Left renal pelvis (tissue), 4 donors: ENCODE results near the gene AMZ2. TPM values are rescaled to one million over a fixed set of nuclear protein-coding genes. Genes with fewer than 3 reads are reported as not detected.
"Not testable (repeated sequence)": the region's sequence is repeated elsewhere in the genome, so short reads cannot be mapped to it uniquely, and the experiment has no call there.

Source experiments
- DNase-seq, 4 donors: peaks; one replicate each; pipeline ENCODE4 v3.0.0-alpha.2; 2013; ENCODE audit warnings: low read depth in 4 of 4, low spot score in 3 of 4
- polyA plus RNA-seq, 4 donors: library from polyadenylated mRNA; unstranded; fragments of 120-200 nt; gene quantifications; one replicate each; pipeline ENCODE4 v1.2.1, GENCODE V29; 2013; ENCODE audit not compliant: insufficient read length in 4 of 4

Gene AMZ2, protein sequence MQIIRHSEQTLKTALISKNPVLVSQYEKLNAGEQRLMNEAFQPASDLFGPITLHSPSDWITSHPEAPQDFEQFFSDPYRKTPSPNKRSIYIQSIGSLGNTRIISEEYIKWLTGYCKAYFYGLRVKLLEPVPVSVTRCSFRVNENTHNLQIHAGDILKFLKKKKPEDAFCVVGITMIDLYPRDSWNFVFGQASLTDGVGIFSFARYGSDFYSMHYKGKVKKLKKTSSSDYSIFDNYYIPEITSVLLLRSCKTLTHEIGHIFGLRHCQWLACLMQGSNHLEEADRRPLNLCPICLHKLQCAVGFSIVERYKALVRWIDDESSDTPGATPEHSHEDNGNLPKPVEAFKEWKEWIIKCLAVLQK
- 100 to 1,000 TPM in 1 of 4 donors, 10 to 100 TPM in 3; 73.8 to 102 (median 80.9) TPM for polyA plus RNA-seq

DNA sequence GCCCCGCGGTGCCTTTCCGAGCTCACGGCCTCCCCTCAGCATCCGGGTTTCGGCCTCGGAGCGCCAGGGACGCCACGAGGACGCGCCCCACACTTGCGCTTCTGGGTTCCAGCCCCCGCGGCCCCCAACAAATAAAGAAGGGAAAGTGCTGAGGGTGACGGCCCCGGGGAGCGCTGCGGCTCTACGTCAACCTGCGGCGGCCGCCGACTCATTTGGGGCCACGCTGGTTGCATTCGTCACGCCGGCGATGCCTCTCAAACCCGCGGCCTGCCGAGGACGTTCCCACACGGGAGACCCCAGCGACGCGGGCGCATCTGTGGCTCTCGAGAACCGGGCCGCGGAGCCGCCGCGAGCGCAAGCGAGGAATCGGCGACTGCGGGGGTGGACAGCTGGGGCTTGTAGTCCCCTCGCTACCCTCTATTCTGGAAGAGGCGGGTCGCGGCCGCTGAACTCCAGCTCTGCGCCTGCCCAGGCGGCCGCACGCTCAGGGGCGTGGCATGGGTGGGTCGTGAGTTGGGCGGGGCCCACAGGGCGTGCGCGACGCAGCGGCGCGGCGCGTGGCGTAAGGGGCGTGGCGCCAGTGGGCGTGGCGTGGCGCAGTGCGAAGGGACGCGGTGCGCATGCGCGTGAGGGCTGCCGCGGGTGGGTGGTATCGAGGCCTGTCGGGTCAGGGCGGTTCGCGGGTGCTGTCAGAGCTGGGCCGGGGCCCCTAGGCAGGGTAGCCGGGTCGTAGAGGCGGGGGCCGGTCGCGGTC, at the start of gene AMZ2:
TSS of gene AMZ2 (plus strand) at position 599 of the 754 bp plus-strand sequence. CDS start 2,145 bp downstream, outside the sequence.
- peak; percentile 82 to 90 (median 86) for DNase-seq

DNA sequence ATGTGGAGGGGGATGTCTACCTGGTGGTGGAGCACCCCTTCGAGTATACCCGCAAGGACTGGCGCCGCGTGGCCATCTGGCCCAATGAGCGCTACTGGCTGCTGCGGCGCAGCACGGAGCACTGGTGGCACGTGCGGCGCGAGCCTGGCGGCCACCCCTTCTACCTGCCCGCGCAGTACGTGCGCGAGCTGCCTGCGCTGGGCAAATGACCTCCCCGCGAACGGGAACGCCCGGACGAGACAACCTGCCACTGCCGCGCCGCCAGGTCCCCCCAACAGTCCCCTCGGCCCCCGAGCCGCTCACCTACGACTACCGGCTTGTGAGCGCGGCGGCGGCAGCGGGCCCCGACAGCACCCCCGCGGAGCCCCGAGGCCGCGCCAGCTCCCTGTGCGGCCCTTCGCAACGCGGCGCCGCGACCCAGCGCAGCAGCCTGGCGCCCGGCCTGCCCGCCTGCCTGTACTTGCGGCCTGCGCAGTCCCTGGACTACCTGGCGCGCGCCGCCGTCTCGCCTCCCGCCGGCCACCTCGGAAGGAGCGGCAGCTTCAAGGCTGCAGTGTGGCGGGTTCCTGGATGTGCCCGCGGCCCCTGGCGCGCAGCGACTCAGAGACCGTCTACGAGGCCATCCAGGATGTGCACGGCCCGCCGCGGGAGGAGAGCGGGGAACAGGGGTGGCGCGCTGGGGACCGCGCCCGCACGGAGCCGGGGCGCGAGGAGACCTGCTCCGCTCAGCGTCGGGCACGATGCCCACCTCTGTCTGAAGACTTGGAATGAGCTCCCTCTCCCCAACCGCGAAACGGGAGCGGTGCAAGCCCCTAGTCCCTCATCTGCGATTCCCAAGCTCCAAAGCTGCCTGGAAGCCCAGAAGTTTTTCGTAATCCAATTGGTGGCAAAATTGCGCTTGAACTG, 48.7 kb upstream of the AMZ2 start:
- no peak for DNase-seq

DNA sequence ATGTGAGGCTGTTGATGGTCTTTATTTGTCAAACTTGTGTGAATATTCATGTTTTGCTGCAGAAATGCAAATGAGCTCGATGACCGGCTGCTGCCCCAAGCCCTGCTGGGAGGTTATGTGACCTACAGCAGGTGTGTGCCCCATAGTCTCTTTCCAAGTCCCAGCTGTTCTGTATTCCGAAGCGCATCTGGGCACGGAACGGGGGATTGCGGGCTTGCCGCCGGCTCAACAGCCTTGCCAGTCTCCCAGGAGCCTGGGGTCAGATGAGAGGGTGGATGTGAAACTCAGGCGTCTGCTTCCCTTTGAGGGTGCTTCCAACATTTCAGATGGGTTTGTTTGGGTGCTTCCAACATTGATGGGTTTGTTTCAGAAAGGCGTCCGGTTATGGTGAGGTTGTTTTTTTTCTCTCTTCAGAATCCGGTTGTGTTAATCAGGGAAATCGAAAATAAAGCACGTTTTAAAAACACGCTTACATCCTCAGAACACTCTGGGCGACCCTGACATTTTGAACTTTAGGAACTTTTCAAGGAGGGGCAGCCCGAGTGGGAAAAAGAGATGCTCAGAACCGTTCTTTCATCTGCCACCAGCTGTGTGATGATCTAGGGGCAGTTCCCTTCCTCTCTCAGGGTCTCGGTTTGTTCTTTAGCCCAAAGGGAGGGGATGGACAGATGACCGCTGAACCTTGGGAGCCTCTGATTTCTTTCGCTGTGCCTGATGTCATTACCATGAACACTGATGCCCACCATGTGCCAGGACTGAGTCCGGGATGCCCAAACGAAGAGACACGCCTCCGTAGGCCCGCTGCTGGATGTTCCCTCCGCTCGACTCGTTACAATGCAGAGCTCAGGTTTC, 47.8 kb upstream of the AMZ2 start:
- no peak for DNase-seq

DNA sequence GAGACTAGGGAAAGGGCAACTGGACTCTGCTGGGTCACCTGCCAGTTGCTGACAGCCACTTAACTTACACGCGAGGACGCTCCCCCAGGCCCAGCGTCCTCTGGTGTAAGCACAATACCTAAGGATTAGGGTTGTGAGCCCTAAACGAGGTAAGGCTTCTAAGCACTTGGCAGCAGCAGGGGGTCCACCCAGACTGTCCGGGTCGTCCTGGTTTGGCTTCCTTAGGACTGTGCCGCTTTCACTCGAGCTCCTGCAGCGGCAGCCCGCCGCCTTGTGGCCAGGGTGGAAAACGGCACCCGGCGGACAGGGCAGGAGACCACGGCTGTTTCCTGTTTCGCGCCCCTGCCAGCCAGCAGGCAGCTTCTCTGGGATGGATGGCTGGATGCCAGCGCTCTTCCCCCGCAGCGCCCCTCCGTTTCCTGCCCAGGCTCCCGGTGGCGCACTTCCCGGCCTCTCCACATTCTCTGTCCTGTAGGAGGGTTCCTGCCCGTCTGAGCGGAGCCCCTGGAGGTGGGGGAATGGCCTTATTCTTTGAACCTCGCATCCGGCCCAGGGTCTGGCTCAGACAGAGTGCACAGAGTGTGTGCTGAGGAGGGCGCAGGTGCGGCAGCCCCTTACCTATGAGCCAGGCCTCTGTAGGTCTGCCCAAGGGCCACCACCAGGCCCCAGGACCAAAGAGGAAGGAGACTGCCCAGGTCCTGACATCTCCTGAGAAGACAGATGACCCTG, 47.0 kb upstream of the AMZ2 start:
- DNase-seq = peak in 2 of 4 donors; percentile 44 to 60

DNA sequence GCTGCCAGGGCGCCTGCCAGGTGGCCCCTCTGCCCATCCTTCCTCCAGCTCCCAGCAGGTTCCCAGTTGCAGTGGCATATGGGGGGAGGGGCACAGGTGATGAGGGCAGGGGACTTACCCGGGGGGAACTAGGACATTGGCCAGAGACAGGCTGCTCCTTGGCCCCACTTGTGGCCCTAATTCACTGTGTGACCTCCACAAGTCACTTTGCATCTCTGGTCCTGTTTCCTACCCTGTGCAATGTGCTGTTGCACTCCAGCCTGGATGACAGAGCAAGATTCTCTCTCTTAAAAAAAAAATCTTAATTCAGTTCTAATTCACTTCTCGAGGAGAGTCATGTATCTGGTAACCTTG, 46.4 kb upstream of the AMZ2 start:
- DNase-seq = not testable (repeated sequence)

DNA sequence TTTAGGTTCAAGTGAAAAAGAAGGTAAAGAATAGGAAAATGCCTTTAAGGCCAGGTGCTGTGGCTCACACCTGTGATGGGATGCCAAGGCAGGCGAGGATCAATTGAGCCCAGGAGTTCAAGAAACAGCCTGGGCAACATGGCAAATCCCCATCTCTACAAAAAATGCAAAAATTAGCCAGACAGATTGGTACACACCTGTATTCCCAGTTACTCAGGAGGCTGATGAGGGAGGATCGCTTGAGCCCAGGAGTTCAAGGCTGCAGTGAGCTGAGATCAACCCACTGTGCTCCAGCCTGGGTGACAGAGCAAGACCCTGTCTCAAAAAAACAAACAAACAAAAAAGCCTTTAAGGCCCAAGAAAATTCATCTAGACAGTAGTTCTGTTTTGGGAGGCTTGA, 45.5 kb upstream of the AMZ2 start:
- DNase-seq = not testable (repeated sequence)

DNA sequence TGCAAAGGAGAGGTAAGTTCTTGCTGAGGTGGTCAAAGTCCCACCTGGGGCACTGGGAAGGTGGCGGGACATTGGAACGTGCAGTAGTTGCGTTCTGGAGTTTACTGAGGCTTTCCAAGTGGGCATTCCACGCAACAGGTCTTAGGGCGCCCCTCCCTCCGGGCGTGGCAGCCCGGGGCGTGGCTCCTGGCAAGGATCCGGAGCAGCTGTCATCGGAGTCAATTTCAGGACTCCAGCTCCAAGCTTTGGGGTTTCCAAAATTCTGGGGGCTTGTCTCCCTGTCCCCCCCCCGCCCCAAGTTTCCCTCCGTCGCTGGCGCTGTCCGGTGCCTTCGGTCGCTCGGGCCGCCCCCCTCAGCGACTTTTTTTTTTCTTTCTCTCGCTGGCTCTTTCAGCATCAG, 43.1 kb upstream of the AMZ2 start:
- DNase-seq = no peak

DNA sequence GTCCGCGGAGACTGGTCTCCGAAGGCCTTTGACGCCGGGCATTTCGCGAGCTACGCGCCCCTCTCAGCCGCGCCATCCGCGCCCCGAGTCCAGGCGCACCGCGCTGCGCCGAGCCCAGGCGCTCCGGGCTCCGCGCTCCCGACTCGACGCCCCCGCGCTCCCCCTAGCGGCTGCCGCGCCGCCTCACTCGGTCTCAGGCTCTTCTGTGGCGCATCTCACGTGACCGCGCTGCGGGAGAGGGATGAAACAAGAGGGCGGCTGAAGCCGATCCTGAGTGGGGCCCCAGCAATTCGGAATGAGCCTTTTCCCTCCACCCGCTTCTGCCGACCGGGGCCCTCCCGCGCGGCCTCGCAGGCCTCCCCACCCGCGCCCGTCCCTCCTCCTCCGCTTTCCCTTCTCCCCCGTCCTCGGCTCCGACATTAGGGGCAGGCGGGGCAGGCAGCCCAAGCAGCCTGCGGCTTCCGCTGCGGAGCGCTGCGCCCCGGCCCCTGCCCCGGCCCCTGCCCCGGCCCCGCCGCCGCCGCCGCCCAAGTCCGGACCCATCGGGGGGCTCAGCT, 42.5 kb upstream of the AMZ2 start:
- peak; percentile 79 to 87 (median 84) for DNase-seq

DNA sequence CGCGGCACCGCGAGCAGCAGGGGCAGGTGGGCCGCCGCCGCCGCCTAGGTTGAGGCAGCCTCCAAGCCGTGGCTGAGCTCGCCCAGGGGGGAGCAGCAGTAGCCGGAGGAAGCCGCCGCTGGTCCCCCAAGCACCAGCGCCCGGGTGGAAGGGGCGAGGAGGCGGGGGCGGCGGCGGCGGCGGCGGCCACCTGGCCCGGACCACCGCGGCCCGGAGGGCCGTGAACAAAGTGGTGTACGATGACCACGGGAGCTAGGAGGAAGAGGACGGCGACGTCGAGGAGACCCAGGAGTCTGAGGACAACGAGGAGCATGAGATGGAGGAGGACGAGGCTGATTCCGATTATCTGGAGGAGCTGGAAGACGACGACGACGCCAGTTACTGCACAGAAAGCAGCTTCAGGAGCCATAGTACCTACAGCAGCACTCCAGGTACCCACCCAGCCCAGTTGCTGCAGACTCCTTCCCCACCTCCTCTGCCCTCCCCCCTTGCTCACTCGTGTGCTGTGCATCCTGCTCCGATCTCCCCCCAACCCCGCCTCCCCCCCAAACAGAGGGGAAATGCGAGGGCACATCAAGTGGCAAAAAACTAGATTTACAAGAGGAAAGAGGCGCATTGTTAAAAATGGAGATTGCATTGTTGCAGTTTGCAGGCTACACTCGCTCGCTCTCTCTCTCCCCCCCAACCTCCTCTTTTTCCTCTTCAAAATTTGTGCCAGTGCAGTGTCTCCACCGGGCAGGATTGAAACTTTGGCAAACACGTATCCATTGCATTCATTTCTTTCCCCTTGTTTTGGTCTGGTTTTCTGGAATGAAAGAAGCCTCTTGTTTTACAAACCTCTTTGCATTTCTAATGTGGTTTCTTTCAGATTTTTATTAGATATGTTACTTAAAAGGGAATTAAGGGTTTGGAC, 41.8 kb upstream of the AMZ2 start:
- DNase-seq = no peak

DNA sequence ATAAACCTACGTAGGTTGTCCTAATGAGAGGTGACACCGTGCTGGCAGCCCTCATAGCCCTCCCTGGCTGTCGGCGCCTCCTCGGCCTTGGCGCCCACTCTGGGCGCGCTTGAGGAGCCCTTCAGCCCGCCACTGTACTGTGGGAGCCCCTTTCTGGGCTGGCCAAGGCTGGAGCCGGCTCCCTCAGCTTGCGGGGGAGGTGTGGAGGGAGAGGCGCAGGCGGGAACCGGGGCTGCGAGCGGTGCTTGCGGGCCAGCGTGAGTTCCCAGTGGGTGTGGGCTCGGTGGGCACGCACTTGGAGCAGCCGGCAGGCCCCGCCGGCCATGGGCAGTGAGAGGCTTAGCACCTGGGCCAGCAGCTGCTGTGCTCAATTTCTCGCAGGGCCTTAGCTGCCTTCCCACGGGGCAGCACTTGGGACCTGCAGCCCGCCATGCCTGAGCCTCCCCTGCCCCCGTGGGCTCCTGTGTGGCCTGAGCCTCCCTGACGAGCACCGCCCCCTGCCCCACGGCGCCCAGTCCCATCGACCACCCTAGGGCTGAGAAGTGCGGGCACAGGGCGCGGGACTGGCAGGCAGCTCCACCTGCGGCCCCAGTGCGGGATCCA, 40.1 kb upstream of the AMZ2 start:
- no peak for DNase-seq

DNA sequence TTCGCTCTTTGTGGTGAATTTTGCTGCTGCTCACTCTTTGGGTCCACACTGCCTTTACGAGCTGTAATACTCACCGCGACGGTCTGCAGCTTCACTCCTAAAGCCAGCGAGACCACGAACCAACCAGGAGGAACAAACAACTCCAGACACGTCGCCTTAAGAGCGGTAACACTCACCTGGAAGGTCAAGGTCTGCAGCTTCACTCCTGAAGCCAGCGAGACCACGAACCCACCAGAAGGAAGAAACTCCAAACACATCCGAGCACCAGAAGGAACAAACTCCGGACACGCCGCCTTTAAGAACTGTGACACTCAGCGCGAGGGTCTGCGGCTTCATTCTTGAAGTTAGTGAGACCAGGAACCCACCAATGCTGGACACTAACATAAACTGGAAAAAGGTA, 39.2 kb upstream of the AMZ2 start:
- DNase-seq = not testable (repeated sequence)

DNA sequence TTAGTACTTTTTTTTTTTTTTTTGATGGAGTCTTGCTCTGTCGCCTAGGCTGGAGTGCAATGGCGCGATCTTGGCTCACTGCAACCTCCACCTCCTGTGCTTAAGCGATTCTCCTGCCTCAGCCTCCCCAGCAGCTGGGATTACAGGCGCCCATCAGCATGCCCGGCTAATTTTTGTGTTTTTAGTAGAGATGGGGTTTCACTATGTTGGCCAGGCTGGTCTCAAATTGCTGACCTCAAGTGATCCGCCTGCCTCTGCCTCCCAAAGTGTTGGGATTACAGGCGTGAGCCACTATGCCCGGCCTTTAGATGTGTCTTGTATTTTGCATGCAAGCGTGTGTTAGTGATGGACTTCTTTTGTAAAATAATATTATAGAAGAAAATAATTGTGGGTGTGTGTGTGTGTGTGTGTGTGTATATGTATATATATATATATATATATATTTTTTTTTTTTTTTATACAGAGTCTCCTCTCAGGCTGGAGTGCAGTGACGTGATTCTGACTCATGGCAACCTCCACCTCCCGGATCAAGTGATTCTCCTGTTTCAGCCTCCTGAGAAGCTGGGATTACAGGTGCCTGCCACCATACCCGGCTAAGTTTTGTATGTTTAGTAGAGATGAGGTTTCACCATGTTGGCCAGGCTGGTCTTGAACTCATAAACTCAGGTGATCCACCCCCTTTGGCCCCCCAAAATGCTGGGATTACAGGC, 38.5 kb upstream of the AMZ2 start:
- not testable (repeated sequence) for DNase-seq

DNA sequence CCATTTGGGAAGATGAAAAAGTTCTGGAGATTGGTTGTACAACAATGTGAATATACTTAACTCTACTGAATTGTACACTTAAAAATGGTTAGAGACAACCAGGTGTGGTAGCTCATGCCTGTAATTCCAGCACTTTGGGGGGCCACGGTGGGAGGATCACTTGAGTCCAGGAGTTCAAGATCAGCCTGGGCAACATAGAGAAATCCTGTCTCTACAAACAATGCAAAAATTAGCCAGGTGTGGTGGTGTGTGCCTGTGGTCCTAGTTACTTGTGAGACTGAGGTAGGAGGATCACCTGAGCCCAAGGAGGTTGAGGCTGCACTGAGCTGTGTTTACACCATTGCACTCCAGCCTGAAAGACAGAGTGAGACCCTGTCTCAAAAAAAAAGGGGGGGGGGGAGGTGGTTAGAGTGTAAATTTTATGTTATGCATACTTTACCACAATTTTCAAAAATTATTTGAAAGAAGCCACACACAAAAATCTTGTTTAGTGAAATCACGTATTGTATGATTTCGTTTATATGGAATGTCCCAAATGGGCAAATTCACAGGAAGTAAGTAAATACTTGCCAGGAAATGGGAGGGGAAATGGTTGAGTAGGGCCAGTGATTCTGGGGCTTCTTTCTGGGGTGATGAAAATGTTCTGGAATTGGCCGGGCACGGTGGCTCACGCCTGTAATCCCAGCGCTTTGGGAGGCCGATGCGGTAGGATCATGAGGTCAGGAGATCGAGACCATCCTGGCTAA, 37.1 kb upstream of the AMZ2 start:
- DNase-seq = no peak

DNA sequence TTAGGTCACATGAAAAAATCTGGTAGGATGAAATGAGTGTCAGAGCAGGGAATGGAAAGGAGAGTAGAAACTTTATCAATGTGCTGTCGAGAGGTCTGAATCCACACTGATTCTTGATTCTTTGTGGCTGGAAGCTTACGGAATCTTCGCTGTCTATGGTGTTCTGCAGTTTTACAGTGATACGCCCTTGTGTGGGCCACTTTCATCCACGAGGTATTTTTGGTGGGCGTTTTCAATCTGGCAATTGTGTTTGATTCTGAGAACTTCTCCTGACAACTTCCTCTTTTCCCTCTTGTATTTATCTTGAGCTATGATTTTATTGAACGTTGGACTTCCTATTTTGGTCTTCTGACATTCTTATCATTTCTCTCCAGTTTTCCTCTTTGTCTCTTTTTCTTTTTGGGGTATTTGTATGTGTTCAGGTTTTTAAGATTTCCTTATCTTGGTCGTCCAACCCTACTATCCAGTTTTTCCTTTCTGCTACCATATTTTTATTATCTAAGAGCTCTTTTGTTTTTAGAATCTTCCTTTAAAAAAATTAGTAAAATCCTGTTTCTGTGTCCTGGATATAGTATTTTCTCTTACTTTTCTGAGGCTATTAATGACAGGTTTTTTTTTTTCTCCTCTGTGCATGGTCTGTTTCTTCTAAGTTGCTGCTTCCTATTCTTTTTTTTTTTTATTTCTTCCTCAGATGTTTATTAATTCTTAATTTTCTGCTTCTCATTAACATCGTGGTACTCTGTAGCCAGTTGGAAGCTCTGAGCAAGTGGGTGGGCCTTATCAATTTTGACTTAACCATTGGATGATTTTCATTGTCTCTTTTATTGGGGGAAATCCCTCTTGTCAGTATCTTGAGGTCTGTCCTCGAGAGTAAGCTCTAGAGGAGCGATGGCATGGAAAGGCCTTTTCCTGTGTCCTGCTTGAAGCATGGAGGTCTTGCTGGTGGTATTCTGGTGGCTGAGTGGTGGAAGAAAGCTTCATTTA, 34.1 kb upstream of the AMZ2 start:
- not testable (repeated sequence) for DNase-seq

DNA sequence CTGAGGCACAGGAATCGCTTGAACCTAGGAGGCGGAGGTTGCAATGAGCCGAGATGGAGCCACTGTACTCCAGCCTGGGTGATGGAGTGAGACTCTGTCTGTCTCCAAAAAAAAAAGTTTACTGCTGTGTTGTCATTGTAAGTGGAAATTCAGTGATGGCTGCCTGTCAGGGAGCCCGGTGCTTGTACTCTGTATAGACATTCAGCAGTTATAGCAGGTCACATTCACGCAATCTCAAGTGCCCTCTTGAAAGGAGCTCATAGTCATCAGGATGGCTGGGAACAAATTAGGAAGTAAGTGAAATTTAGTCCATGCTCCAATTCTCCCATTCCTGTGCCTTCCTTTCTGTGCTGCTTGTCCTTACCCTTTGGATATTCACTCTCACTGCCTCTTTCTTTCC, 32.4 kb upstream of the AMZ2 start:
- not testable (repeated sequence) for DNase-seq
